GM23248 (cell line): Measurements from ENCODE around the gene PIK3C2B.

ENCODE experiments used
- EZH2 ChIP-seq: fragments of 200-600 bp; sonication (generic); IDR thresholded peaks from 2 replicates; pipeline ENCODE4 v1.6.1; 2018; ENCODE audit warnings: antibody characterized with exemption, mild to moderate bottlenecking; ENCODE audit not compliant: insufficient read depth, poor library complexity, severe bottlenecking
- EZH2phosphoT487 ChIP-seq: fragments of 200-600 bp; sonication (generic); IDR thresholded peaks from 2 replicates; pipeline ENCODE4 v1.6.1; 2018; ENCODE audit warnings: antibody characterized with exemption, moderate library complexity, mild to moderate bottlenecking, low read depth; ENCODE audit not compliant: insufficient read depth

- no peak for TF ChIP-seq EZH2
- TF ChIP-seq EZH2phosphoT487, result no peak
Measured at GRCh38 chr1:204468766-204469302, 25.8 kb downstream of the PIK3C2B start.
